Superior temporal gyrus (tissue), 1 donor: Measurements from ENCODE around the gene GPR35.

ENCODE experiments used
- DNase-seq: peaks from one replicate; pipeline ENCODE4 v3.0.0-alpha.2; 2016; ENCODE audit errors: extremely low spot score

Gene GPR35

GRCh38 chr2:240638512-240639160 lies 13.4 kb downstream of the GPR35 start:
- DNase-seq = no peak

GRCh38 chr2:240639566-240639965 lies 14.3 kb downstream of the GPR35 start:
- DNase-seq = no peak

- DNase-seq = no peak
Observed at GRCh38 chr2:240640939-240641338, 15.7 kb downstream of the GPR35 start.

GRCh38 chr2:240642061-240642805 lies 17.0 kb downstream of the GPR35 start:
- no peak for DNase-seq

GRCh38 chr2:240642806-240643092 lies 17.5 kb downstream of the GPR35 start:
- no peak for DNase-seq

GRCh38 chr2:240643093-240643810 lies 18.0 kb downstream of the GPR35 start:
- DNase-seq = no peak

- DNase-seq = no peak
Observed at GRCh38 chr2:240643811-240644150, 18.5 kb downstream of the GPR35 start.

GRCh38 chr2:240644171-240644651 lies 18.9 kb downstream of the GPR35 start:
- DNase-seq = no peak

GRCh38 chr2:240644859-240645301 lies 19.6 kb downstream of the GPR35 start:
- no peak for DNase-seq

GRCh38 chr2:240645346-240645745 lies 20.1 kb downstream of the GPR35 start:
- DNase-seq = no peak

- no peak for DNase-seq
Observed at GRCh38 chr2:240645801-240646175, 20.5 kb downstream of the GPR35 start.

- DNase-seq = no peak
Observed at GRCh38 chr2:240646176-240646899, 21.1 kb downstream of the GPR35 start.

- DNase-seq = no peak
Observed at GRCh38 chr2:240646900-240647502, 21.7 kb downstream of the GPR35 start.

GRCh38 chr2:240647503-240648154 lies 22.3 kb downstream of the GPR35 start:
- DNase-seq = no peak

GRCh38 chr2:240648155-240648649 lies 22.9 kb downstream of the GPR35 start:
- no peak for DNase-seq

GRCh38 chr2:240648650-240649275 lies 23.5 kb downstream of the GPR35 start:
- DNase-seq = no peak

- DNase-seq = no peak
Observed at GRCh38 chr2:240649331-240649730, 24.1 kb downstream of the GPR35 start.

- no peak for DNase-seq
Observed at GRCh38 chr2:240650254-240650965, 25.1 kb downstream of the GPR35 start.

- no peak for DNase-seq
Observed at GRCh38 chr2:240651185-240651584, 25.9 kb downstream of the GPR35 start.
